Thyroid gland (tissue), 4 donors: ENCODE data around the gene SMG6. TPM values are rescaled to one million over a fixed set of nuclear protein-coding genes. Genes with fewer than 3 reads are reported as not detected.

Experiments
- DNase-seq, 2 donors: peaks; one replicate each; pipeline ENCODE4 v3.0.0-alpha.2; 2019
- H3K27ac ChIP-seq, 3 donors: fragments of 200-600 bp; sonication (generic); 1 replicate in 2 of 3; 2 replicates in 1 of 3; pipeline ENCODE4 v1.5.1; 2016 to 2019; ENCODE audit warnings: mild to moderate bottlenecking in 1 of 3, moderate library complexity in 1 of 3
- H3K27me3 ChIP-seq: fragments of 200-600 bp; sonication (generic); one replicate; pipeline ENCODE4 v1.5.1; 2019
- H3K36me3 ChIP-seq, 2 donors: fragments of 200-600 bp; sonication (generic); one replicate each; pipeline ENCODE4 v1.5.1; 2016 to 2019
- H3K4me1 ChIP-seq, 2 donors: fragments of 200-600 bp; sonication (generic); one replicate each; pipeline ENCODE4 v1.5.1; 2017 to 2019
- H3K4me3 ChIP-seq, 3 donors: fragments of 200-600 bp; sonication (generic); replicated peaks in 1 of 3; 1 replicate in 2 of 3; 2 replicates in 1 of 3; pipeline ENCODE4 v1.5.1; 2016; ENCODE audit warnings: mild to moderate bottlenecking in 1 of 3
- H3K9me3 ChIP-seq: fragments of 200-600 bp; sonication (generic); one replicate; pipeline ENCODE4 v1.5.1; 2017
- CTCF ChIP-seq, 6 experiments: fragments of 200-600 bp in 3 of 6; fragments of 450-650 bp in 3 of 6; sonication (generic) in 3 of 6; IDR thresholded peaks; one replicate each; pipeline ENCODE4 v1.5.1; 2016 to 2019; ENCODE audit warnings: antibody characterized with exemption in 6 of 6, mild to moderate bottlenecking in 2 of 6, inconsistent platforms in 1 of 6, moderate library complexity in 1 of 6
- POLR2A ChIP-seq, 2 donors: fragments of 450-650 bp; IDR thresholded peaks; one replicate each; pipeline ENCODE4 v1.6.1; 2017; ENCODE audit warnings: antibody characterized with exemption in 2 of 2, mild to moderate bottlenecking in 2 of 2, moderate library complexity in 1 of 2
- WGBS, 2 donors: methylation state at CpG; one replicate each; pipeline ENCODE4 v1.1.5; 2017; 5-methylcytosine and 5-hydroxymethylcytosine counted together
- intact Hi-C: fragments of 100-400 bp; cut with DNase I; formaldehyde crosslinking; loops from one replicate; pipeline ENCODE4 v1.15.1; 2023
- total RNA-seq, 4 donors: library from RNA; depleted of rRNA; stranded (reverse); fragments of >200 nt; gene quantifications; one replicate each; pipeline ENCODE4 v1.2.3, GENCODE V29; 2016

SMG6 gene
- total RNA-seq, 4 donors from 2014 or later: 26.0 to 35.9 (median 32.9) TPM

- H3K4me3 ChIP-seq: no peak overlapping the region
- DNase-seq: peak; percentile 83 to 90
- H3K27me3 ChIP-seq: no peaks in the 10 kb centered on the region
- H3K9me3 ChIP-seq: no peaks in the 10 kb centered on the region
- intact Hi-C loops: loop anchor here (2.0 to 10.0 kb wide), 3 partner anchors 83 to 190 kb away; partner anchors contain the start of gene HIC1
- H3K36me3 ChIP-seq: peaks cover 0 to 6% of the 10 kb centered on the region in 2 donors
- 35 to 36% methylated on average over 6 to 7 of the region's 7 CpGs for WGBS, 2 donors
- peaks cover 0 to 16% of the 10 kb centered on the region in 2 donors for H3K4me1 ChIP-seq
- TF ChIP-seq CTCF (IDR thresholded peaks at IDR 0.05) (peak; percentile 95 to 99 (median 96)), POLR2A (IDR thresholded peaks at IDR 0.05) (no peak)
- H3K27ac ChIP-seq: peak overlapping the region in 2 of 3 donors; percentile 32 to 52
Measured at GRCh38 chr17:2244545-2245525, 58.8 kb downstream of the SMG6 start.

- intact Hi-C loops: loop anchor here (2.0 to 10.0 kb wide), 3 partner anchors 82 to 189 kb away; partner anchors contain the start of gene HIC1
- DNase-seq: no peak
- no peak overlapping the region for H3K4me3 ChIP-seq
- H3K36me3 ChIP-seq: no peaks in the 10 kb centered on the region
- no peaks in the 10 kb centered on the region for H3K27me3 ChIP-seq
- peaks cover 5 to 20% of the 10 kb centered on the region in 2 donors for H3K4me1 ChIP-seq
- H3K27ac ChIP-seq: peak overlapping the region; percentile 5 to 52 (median 32)
- no peaks in the 10 kb centered on the region for H3K9me3 ChIP-seq
- TF ChIP-seq CTCF (IDR thresholded peaks at IDR 0.05): no peak
- 89 to 94% methylated on average over 5 of the region's 5 CpGs for WGBS, 2 donors
Measured at GRCh38 chr17:2243953-2244352, 59.6 kb downstream of the SMG6 start.

- H3K27ac ChIP-seq: no peak overlapping the region
- H3K4me3 ChIP-seq: no peak overlapping the region
- no peaks in the 10 kb centered on the region for H3K36me3 ChIP-seq
- TF ChIP-seq CTCF (IDR thresholded peaks at IDR 0.05) (no peak), POLR2A (IDR thresholded peaks at IDR 0.05) (no peak)
- DNase-seq: no peak
- no peaks in the 10 kb centered on the region for H3K9me3 ChIP-seq
- no peaks in the 10 kb centered on the region for H3K27me3 ChIP-seq
- 90 to 94% methylated on average over 5 of the region's 5 CpGs for WGBS, 2 donors
- intact Hi-C loops: loop anchor here (5.0 to 10.0 kb wide), 2 partner anchors 80 to 147 kb away; no protein-coding TSS in a partner anchor
- peaks cover 23 to 39% of the 10 kb centered on the region in 2 donors for H3K4me1 ChIP-seq
Measured at GRCh38 chr17:2241823-2242222, 61.8 kb downstream of the SMG6 start.

GRCh38 chr17:2240541-2240940, 63.0 kb downstream of the SMG6 start:
- H3K27me3 ChIP-seq: no peaks in the 10 kb centered on the region
- no peak for DNase-seq
- no peak overlapping the region for H3K4me3 ChIP-seq
- peaks cover 23 to 43% of the 10 kb centered on the region in 2 donors for H3K4me1 ChIP-seq
- H3K36me3 ChIP-seq: no peaks in the 10 kb centered on the region
- no peaks in the 10 kb centered on the region for H3K9me3 ChIP-seq
- H3K27ac ChIP-seq: peak overlapping the region in 2 of 3 donors; percentile 57 to 68
- TF ChIP-seq POLR2A (IDR thresholded peaks at IDR 0.05): no peak
- TF ChIP-seq CTCF (IDR thresholded peaks at IDR 0.05): no peak
- 86 to 90% methylated on average over 13 of the region's 13 CpGs for WGBS, 2 donors
- intact Hi-C loops: loop anchor here (5.0 to 10.0 kb wide), 2 partner anchors 78 to 146 kb away; no protein-coding TSS in a partner anchor
